Fibroblast of villous mesenchyme (primary cell): ENCODE results near the gene TEX35. TPM values are rescaled to one million over a fixed set of nuclear protein-coding genes. Genes with fewer than 3 reads are reported as not detected.

Experiments
- DNase-seq: peaks from one replicate; pipeline ENCODE4 v3.0.0-alpha.2; 2010; ENCODE audit warnings: low read depth
- H3K4me3 ChIP-seq: 2 replicates; pipeline ENCODE4 v1.5.1; 2011; ENCODE audit warnings: low read depth, mild to moderate bottlenecking, low read length
- total RNA-seq: library from RNA; depleted of rRNA; stranded (reverse); fragments of >200 nt; gene quantifications from 2 replicates; pipeline ENCODE4 v1.2.3, GENCODE V29; 2012
- TF ChIP-seq, protein P1 (sequence below): IDR thresholded peaks from 2 replicates; pipeline ENCODE4 v1.5.1; 2012; ENCODE audit warnings: low read depth, mild to moderate bottlenecking, low read length; ENCODE audit not compliant: insufficient read depth

Gene TEX35
- total RNA-seq, 1 donor: under 0.01 TPM

- DNase-seq: no peak
- TF ChIP-seq, protein P1, sequence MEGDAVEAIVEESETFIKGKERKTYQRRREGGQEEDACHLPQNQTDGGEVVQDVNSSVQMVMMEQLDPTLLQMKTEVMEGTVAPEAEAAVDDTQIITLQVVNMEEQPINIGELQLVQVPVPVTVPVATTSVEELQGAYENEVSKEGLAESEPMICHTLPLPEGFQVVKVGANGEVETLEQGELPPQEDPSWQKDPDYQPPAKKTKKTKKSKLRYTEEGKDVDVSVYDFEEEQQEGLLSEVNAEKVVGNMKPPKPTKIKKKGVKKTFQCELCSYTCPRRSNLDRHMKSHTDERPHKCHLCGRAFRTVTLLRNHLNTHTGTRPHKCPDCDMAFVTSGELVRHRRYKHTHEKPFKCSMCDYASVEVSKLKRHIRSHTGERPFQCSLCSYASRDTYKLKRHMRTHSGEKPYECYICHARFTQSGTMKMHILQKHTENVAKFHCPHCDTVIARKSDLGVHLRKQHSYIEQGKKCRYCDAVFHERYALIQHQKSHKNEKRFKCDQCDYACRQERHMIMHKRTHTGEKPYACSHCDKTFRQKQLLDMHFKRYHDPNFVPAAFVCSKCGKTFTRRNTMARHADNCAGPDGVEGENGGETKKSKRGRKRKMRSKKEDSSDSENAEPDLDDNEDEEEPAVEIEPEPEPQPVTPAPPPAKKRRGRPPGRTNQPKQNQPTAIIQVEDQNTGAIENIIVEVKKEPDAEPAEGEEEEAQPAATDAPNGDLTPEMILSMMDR: no peak
- H3K4me3 ChIP-seq: no peak overlapping the region
These were observed 26.5 kb upstream of the TEX35 start for GRCh38 chr1:178486100-178487069.

DNA sequence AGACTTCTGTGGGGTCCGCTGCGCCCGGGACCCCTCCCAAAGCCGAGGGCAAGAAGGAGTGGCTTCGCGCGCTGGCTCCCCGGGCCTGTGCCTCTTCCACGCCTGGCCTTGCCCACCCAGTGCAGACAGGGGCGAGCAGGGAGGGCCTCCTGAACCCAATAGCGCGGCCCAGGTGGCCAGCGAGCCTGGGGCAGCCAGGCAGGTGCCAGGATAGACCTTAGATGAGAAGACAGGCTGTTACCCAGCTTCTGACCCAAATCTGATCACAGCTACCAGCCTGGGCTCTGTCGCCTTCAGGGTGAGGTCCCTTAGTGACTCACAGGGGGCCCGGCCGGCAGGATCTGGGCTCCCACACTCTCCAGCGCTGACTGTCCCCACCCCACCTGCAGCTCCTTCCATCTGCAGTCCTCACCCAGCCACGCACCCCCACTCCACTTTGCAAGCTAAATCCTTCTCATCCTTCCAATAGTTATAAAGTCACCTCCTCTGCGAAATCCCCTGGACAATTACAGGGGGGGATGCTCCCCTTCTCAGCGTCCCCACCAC is 25.8 kb upstream of the TEX35 start:
- no peak for DNase-seq
- TF ChIP-seq, protein P1: no peak
- no peak overlapping the region for H3K4me3 ChIP-seq

GRCh38 chr1:178488393-178488792 is 24.5 kb upstream of the TEX35 start:
- H3K4me3 ChIP-seq: no peak overlapping the region
- no peak for DNase-seq
- TF ChIP-seq, protein P1: no peak

DNA sequence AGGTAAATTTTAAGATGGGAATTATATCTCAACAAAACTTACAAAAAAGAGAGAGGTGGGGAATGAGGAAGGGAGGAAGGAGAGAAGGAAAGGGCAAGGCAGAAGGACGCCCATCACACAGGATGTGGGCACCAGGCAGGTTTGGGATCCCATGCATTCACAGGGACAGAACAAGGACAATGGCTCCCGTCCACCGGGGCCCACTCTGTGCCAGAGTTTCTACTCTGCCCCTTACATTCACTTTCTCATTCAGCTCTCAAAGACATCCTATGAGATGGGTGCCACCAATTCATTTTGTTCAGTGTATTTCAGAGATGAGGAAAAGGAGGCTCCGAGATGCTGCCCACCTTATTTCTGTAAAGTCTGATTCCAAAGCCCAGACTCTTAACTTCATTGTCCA is 23.5 kb upstream of the TEX35 start:
- no peak overlapping the region for H3K4me3 ChIP-seq
- TF ChIP-seq, protein P1: no peak
- DNase-seq: no peak

DNA sequence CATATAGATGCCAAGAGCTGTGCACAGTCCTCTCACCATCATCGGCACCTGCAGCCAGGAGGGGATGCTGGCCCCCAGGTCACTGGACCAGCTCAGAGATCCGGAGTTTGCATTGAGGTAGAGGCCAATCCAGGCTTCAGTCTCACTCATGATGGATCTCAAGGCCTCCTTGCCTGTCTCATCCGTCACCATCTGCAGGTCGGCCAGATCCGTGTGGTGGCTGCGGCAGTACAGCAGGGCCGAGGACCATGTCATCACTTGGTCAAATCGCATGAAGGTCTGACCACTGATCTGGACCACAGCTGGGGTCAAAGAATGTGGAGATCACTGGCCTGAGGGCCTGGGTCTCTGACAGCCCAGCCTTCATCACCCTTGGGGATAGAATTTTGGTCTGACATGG is 22.8 kb upstream of the TEX35 start:
- TF ChIP-seq, protein P1: no peak
- DNase-seq: no peak
- H3K4me3 ChIP-seq: no peak overlapping the region

GRCh38 chr1:178490967-178491366 is 21.9 kb upstream of the TEX35 start:
- no peak for DNase-seq
- H3K4me3 ChIP-seq: no peak overlapping the region
- TF ChIP-seq, protein P1: no peak
